ENCODE measurements around the gene PACS1.
"Not testable (repeated sequence)": the region's sequence is repeated elsewhere in the genome, so short reads cannot be mapped to it uniquely, and the experiment has no call there.

Gene PACS1

GRCh38 chr11:66069715-66070603, at the start of gene PACS1:
TSS of gene PACS1 (plus strand) at chr11:66070272. CDS start at chr11:66070487, 215 bp downstream.
- DNase-seq = peak; percentile 51 to 95 (median 62)
- intact Hi-C loops (cut with DNase I) = loop anchor here (5.0 kb wide), 1 partner anchor 62 kb away; no protein-coding TSS in a partner anchor

GRCh38 chr11:66020618-66021357, 49.3 kb upstream of the PACS1 start:
- intact Hi-C loops (cut with DNase I) = no loop called here
- peak in 1 of 10 donors; percentile 81 for DNase-seq

- intact Hi-C loops (cut with DNase I) = no loop called here
- DNase-seq = peak; percentile 28 to 94 (median 73)
Measured at GRCh38 chr11:66022401-66023185, 47.5 kb upstream of the PACS1 start.

- peak in 1 of 10 donors; percentile 70 for DNase-seq
- intact Hi-C loops (cut with DNase I) = not testable (repeated sequence)
Measured at GRCh38 chr11:66023186-66023440, 47.0 kb upstream of the PACS1 start.

GRCh38 chr11:66026017-66026529, 44.0 kb upstream of the PACS1 start, which contains the start of gene CATSPER1:
TSS of gene CATSPER1 (minus strand) at chr11:66026479. CDS start at chr11:66026379, 100 bp downstream.
- intact Hi-C loops (cut with DNase I) = no loop called here
- DNase-seq = no peak

- intact Hi-C loops (cut with DNase I) = no loop called here
- DNase-seq = no peak
Measured at GRCh38 chr11:66032957-66033735, 36.9 kb upstream of the PACS1 start.

GRCh38 chr11:66035653-66036333, 34.3 kb upstream of the PACS1 start:
- DNase-seq = peak in 1 of 10 donors; percentile 60
- intact Hi-C loops (cut with DNase I) = no loop called here

GRCh38 chr11:66036334-66036710, 33.8 kb upstream of the PACS1 start:
- intact Hi-C loops (cut with DNase I) = no loop called here
- DNase-seq = no peak

- no peak for DNase-seq
- intact Hi-C loops (cut with DNase I) = no loop called here
Measured at GRCh38 chr11:66037327-66037726, 32.7 kb upstream of the PACS1 start.

- peak in 1 of 10 donors; percentile 2 for DNase-seq
- intact Hi-C loops (cut with DNase I) = no loop called here
Measured at GRCh38 chr11:66039765-66040164, 30.3 kb upstream of the PACS1 start.

- intact Hi-C loops (cut with DNase I) = no loop called here
- peak in 2 of 10 donors; percentile 55 to 63 for DNase-seq
Measured at GRCh38 chr11:66042227-66042995, 27.7 kb upstream of the PACS1 start.

GRCh38 chr11:66042996-66043906, 26.8 kb upstream of the PACS1 start:
- intact Hi-C loops (cut with DNase I) = no loop called here
- peak in 1 of 10 donors; percentile 76 for DNase-seq

- DNase-seq = peak in 1 of 10 donors; percentile 13
- intact Hi-C loops (cut with DNase I) = loop anchor here (5.0 kb wide), 1 partner anchor 42 kb away; the partner anchor contains the start of genes BANF1 and EIF1AD
Measured at GRCh38 chr11:66044757-66045156, 25.3 kb upstream of the PACS1 start.

GRCh38 chr11:66045177-66045639, 24.9 kb upstream of the PACS1 start:
- intact Hi-C loops (cut with DNase I) = loop anchor here (5.0 kb wide), 1 partner anchor 43 kb away; the partner anchor contains the start of genes BANF1 and EIF1AD
- peak; percentile 70 to 97 (median 82) for DNase-seq

GRCh38 chr11:66046901-66047300, 23.2 kb upstream of the PACS1 start:
- intact Hi-C loops (cut with DNase I) = loop anchor here (5.0 kb wide), 1 partner anchor 45 kb away; the partner anchor contains the start of genes BANF1 and EIF1AD
- no peak for DNase-seq

GRCh38 chr11:66047541-66048365, 22.3 kb upstream of the PACS1 start:
- DNase-seq = peak in 1 of 10 donors; percentile 77
- intact Hi-C loops (cut with DNase I) = loop anchor here (5.0 kb wide), 1 partner anchor 45 kb away; the partner anchor contains the start of genes BANF1 and EIF1AD
